Measurements from ENCODE around the gene PHACTR4.
A peak's percentile ranks its signal among the peaks of the same experiment; 100 is the strongest.
"Not testable (repeated sequence)": the region's sequence is repeated elsewhere in the genome, so short reads cannot be mapped to it uniquely, and the experiment has no call there.

Gene PHACTR4

GRCh38 chr1:28506907-28507246, 137.3 kb downstream of the PHACTR4 start:
- DNase-seq: no peak

- DNase-seq: no peak
These were observed 137.7 kb downstream of the PHACTR4 start for GRCh38 chr1:28507247-28507645.

GRCh38 chr1:28507646-28508434, 138.3 kb downstream of the PHACTR4 start:
- no peak for DNase-seq

- no peak for DNase-seq
These were observed 138.9 kb downstream of the PHACTR4 start for GRCh38 chr1:28508435-28508754.

GRCh38 chr1:28509705-28510272, 140.2 kb downstream of the PHACTR4 start:
- no peak for DNase-seq

- no peak for DNase-seq
These were observed 140.9 kb downstream of the PHACTR4 start for GRCh38 chr1:28510273-28510969.

GRCh38 chr1:28510970-28511440, 141.5 kb downstream of the PHACTR4 start:
- DNase-seq: no peak

- no peak for DNase-seq
These were observed 142.6 kb downstream of the PHACTR4 start for GRCh38 chr1:28512058-28512611.

- DNase-seq: not testable (repeated sequence)
These were observed 144.9 kb downstream of the PHACTR4 start for GRCh38 chr1:28514445-28514933.

GRCh38 chr1:28516518-28516956, 147.0 kb downstream of the PHACTR4 start:
- DNase-seq: no peak

- peak; percentile 61 for DNase-seq
These were observed 148.1 kb downstream of the PHACTR4 start for GRCh38 chr1:28517649-28517999.

GRCh38 chr1:28518000-28518744, 148.6 kb downstream of the PHACTR4 start:
- peak; percentile 91 for DNase-seq

GRCh38 chr1:28518745-28519341, 149.3 kb downstream of the PHACTR4 start:
- peak; percentile 51 for DNase-seq

GRCh38 chr1:28519946-28520725, 150.6 kb downstream of the PHACTR4 start:
- DNase-seq: no peak

- DNase-seq: not testable (repeated sequence)
These were observed 151.3 kb downstream of the PHACTR4 start for GRCh38 chr1:28520796-28521195.

- no peak for DNase-seq
These were observed 152.1 kb downstream of the PHACTR4 start for GRCh38 chr1:28521502-28522164.

- not testable (repeated sequence) for DNase-seq
These were observed 153.0 kb downstream of the PHACTR4 start for GRCh38 chr1:28522537-28522936.

GRCh38 chr1:28525002-28525642, 155.6 kb downstream of the PHACTR4 start:
- not testable (repeated sequence) for DNase-seq

GRCh38 chr1:28526886-28527285, 157.3 kb downstream of the PHACTR4 start:
- no peak for DNase-seq

GRCh38 chr1:28530456-28530855, 160.9 kb downstream of the PHACTR4 start:
- DNase-seq: no peak

Measured in NCI-H1092 treated with DMSO at 0.1 percent for 48 hours (cell line).